HS-5 (cell line): ENCODE data around the gene PTPN14.
A peak's percentile ranks its signal among the peaks of the same experiment; 100 is the strongest.

ENCODE experiments used
- DNase-seq: peaks from one replicate; pipeline ENCODE4 v3.0.0-alpha.2; 2012; ENCODE audit warnings: low read depth

PTPN14 gene

DNA sequence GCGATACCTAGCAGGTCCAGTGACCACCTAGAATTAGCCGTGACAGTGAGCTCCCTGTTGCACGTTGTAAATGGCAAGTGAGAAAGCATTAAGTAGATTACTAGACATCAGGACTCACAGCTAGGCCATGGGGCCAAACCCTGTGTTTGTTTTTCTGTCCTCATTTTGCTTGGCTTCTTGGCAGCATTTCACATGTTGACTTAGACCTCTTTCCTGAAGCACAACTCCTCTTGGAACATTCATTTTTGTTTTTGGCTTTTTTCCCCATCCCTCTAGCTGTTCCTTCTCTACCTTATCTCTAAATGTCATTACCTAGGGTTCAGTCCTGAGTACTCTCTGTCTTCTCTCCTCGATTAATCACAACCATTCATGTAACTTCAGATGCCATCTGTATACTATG is 16.9 kb upstream of the PTPN14 start:
- no peak for DNase-seq

DNA sequence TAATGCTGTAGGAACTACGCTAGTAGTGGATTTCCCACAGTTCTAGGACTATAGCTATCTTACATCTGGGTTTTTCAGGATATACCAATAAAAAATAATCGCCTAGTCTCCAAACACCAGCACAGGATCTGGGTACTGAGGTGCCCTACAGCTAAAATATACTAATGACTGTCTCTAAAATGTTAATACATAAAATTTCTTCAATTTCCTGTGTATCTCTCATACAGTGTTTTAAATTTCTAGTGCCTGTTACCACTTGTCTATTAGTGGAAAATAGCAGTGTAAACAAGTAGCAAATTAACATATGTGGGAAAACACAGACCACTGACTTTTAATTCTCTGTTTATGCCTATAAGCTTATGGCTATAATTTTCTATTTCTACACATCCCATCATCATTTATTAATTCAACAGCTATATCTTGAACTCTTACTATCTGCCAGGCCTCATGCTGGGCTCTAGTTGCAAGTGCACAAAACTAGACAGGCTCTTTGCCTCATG is 16.1 kb upstream of the PTPN14 start:
- no peak for DNase-seq

DNA sequence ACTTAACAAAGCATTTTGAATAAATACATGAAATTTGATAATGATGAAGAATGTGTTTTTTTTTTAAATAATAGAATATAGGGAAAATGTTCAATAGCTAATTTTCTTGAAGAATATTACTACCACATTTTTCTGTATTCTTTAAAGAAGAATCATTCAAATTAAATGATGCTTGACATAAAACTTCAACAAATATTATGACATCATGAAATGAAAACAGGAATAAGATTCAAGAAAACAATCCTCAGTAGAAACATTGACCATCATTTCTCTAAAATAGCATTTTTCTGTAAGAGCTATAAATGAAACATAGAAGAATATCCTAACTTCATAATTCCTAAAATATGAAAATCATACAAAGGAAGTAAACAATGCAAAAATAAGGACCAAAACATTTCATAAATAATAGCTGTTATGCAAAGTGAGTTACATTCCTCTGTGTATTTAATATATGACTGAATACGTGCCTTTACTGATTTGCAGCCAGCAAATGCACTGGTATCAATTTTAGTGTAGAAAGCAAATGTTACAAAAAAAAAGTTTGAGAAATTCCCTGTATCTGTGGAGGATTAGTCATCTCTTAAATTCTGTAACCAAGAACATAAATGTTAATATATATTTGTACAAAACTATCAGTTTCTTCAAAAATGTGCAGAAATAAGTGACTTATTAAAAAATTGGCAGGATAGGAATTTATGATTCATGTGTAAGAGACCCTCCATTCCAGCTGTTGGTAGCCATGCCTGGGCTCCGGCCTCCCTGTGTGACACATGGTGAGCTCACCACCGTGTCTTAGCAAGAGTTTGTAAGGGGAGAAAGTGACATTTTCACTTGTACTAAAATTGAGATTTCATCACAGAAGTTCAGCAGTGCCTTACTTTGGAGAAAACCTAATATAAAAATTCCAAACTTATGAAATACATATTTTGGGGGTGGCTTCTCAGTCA is 15.0 kb upstream of the PTPN14 start:
- DNase-seq = peak; percentile 96

DNA sequence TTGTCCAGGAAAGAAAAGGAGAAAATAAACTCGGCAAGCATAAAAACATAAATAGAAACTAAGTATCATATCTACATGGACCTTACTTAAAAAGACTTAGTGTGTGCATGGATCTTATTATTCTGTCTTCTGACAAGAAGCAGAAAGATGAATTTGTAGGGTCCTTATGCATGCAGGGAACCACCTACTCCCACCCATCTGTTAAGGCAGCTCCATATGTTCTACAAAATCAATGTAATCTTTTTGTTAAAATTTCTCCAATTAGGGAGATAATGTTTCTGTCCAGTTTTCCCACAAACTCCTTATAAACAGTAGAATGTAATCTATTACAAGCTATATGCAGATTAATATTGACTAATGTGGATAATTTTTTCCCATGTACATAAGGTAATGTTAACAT is 13.9 kb upstream of the PTPN14 start:
- DNase-seq = no peak

DNA sequence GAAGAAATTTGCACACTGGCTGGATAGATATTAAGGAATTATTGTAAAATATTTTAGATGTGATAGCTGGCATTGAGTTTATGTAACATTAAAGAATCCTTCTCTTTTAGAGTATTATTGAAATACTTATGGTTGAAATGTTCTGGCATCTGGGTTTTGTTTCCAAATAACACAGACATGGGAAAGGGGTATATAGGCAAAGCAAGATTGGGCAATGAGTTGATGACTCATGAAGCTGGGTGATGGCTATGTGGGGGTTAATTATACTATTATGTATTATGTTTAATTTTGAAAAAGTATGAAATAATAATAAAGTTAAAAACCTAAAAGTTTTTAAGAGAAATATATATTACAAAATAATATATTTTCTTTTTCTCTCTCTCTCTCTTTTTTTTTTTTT is 12.5 kb upstream of the PTPN14 start:
- DNase-seq = no peak

DNA sequence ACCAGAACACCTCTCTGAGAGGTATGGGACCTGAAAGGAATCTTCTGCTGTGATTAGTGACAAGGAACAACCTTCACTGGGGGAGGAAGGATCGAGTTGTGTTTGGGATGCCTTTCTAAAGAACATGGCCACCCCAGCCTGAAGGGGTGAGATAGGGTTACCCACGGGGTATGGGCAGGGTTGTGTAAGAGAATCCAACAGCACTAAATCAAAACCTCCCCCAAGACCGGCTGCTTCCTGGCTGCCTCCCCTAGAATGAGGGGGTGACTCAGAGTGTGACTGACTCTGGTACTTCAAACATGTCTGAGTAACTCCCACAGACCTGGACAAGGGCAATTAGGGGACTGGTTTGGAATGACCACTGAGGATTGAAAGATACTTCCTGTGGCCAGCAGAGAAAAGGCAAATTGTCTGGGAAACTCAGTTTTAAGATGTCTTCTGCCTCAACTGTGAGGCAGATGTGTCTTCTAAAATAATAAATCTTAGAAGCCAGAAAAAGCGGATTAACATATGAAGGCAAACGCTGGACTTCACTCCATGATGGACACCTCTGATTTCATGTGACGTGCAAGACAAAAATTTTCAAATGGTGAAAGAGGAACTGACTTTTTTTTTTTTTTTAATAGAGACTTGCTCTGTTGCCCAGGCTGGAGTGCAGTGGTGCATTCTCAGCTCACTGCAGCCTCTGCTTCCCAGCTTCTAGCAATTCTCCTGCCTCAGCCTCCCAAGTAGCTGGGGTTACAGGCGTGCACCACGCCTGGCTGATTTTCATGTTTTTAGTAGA is 6.7 kb upstream of the PTPN14 start:
- no peak for DNase-seq

DNA sequence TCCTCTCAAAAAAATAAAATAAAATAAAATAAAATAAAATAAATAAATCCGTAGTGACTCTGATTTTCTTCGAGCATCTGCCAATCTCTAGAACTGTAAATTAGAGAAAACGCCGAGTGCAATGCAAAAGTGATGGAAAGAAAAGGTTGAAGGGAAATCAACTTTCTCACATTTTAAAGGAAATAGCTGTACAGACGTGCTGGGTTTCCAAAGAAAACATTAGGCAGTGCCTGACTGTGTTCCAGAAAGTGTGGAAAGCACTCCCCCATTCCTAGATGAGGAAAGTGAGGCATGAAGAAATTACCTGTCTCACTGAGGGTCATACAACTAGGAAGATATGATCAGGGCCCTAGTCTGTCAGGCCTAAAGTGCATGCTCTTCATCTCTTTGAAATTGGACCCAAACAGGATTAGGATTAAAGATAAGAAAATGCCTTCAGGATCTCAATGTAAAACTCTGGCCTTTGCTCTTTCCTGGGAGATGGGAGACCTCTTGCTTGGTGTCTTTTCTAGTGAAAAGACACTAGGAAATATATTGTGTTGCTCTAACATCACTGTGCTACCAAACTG is 1.8 kb upstream of the PTPN14 start:
- DNase-seq = no peak

DNA sequence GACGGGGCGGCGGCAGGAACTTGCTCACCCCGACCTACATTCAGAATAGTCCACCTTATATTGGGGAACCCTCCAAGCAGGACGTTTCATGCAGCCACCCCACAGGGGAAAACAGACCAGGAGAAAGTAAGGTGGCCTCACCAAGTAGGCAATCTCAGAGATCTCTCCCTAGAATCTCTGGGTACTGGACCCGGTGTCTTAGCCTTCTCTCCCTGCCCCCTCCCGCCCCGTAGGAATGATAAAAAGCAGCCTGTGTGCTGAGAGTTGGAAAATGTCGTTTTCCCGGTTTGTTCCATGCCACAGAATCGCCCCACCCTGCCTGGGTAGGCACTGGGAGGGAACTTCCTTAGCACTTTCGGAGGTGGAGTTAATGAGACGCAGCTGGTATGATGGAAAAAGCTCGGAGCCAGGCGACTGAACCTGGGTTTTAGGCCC is 789 bp upstream of the PTPN14 start:
- DNase-seq = no peak

DNA sequence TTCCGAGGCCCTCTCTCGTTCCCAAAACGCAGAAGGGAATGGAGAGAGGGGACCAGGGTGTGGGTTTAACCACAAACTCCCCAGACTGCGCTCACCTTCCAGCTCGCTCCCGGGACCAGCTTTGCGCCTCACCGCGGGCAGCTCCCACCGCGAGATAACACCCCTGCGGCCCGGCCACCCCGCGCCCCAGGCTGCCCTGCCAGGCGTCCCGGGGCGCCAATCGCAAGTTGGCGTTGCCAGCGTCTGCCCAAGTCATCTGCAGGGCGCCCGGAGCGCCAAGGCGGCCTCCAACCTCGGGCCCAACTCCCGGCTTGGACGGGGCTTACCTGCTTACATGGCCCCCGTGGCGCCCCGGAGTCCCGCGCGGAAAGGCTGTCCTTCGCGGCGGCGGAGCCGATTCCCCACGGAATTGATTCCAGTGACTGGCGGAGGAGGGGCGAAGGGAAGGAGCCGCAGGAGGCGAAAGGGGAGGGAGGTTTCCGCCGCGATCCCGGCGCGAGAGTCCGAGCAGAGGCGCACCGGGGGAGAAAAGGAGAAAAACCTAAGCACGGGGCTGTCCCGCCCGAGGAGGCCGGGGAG is 456 bp downstream of the PTPN14 start:
- DNase-seq = no peak

DNA sequence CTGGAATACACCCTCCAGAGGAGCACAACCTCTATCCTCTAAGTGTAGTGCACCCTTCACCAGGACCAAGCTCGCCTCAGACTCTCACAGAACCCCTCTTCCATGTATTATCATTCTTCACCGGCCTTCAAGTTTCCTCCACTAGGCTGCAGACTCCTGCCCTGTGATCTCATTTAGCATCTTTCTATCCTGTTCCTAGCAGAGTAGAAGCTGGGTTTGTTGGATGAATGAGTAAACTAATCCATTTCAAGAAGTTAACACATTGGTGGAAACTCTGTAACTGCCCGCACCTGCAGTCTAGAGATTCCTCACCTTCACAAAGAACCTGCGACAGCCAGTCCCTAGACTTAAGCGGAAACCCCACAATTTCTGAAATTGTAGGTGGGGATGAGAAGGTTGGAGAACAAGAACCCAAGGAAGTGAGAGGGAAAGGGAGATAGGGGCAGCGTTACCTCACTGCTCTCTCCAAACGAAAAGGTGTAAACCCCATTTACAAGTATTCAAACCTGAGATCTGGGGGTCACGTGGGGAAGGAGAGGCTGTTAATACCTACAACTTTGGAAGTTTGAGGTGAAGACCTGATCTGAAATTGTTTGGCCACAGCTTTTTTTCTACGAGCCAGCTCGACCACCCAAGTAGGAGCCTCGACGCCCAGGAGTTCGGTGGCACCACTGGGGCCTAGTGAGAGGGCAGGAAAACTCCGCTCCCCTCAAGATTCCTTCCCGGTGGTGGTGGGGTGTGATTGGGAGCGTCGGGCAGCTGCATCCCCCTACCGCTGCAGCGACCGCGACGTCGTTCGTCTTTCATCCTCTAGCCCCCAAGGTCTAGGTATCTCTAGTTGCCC is 1.2 kb downstream of the PTPN14 start:
- DNase-seq = no peak

DNA sequence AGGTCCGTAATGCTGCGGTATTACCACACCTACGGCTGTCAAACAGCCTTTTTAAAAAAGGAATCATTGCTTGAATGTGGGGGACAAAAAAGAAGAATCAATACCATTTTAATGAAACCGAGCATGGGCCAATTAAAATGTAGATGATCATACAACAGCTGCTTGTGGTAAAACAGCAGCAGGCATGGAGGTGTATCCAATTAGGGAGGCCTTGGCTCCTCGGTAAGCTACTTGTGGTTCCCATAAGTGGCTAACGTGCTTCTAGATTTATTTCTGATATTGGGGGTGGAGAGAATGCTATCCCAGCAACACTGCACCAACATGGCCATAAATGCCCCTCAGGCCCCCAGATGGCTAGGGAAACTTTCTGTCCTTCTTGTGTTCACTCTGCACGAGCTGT is 1.8 kb downstream of the PTPN14 start:
- DNase-seq = no peak

DNA sequence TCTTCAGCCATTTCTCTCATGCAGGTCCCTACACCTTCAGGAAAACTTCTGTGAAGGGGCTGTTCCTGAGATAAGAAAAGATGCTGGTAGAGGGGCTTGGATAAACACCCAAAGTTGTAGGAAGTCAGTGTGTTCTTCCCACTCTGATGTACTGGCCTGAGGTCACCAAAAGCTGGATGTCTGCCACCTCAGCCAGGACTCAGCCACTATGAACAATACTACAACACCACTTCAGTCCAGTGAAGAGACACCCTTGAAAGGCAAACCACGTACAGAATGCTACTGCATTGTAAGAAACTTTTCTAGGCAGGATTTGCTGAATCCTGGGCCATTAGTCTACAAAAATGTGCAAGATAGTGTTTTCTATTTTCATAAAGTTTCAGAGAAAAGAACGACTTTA is 2.4 kb downstream of the PTPN14 start:
- no peak for DNase-seq

DNA sequence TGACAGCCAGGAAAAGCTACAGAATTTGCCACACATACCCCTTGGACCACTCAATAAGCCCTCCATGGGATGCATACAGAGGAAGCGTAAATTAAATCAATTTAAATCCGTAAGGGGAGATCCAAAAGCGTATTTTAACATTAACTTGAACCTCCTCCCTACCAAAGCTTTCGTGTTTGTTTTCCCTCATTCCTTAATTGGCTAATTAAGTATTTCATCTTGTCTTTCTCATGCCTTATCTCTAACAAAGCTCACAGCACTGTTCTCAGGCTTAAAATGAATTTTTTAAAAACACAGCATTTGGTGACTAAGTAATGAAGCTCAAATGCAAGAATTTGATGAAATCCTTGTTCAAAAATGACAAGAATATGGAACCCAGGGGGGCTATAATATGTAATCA is 3.1 kb downstream of the PTPN14 start:
- no peak for DNase-seq

DNA sequence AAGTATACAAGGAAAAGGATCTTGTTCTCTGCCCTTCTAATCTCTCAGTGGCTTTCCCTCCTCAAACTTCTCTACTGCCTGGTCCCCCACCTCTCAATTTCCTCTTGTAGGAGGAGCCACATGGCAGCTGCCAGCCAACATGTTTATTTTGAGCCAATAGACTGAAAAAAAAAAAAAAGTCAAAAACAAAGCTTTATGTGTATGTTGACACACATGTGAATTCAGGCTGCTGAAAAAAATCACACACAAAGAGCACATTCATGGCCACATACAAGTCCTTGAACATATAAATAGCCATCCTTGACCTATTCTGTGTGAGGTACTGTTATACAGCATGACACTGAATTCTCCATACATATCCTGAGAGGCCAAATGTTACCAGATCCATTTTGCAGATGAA is 3.7 kb downstream of the PTPN14 start:
- no peak for DNase-seq

DNA sequence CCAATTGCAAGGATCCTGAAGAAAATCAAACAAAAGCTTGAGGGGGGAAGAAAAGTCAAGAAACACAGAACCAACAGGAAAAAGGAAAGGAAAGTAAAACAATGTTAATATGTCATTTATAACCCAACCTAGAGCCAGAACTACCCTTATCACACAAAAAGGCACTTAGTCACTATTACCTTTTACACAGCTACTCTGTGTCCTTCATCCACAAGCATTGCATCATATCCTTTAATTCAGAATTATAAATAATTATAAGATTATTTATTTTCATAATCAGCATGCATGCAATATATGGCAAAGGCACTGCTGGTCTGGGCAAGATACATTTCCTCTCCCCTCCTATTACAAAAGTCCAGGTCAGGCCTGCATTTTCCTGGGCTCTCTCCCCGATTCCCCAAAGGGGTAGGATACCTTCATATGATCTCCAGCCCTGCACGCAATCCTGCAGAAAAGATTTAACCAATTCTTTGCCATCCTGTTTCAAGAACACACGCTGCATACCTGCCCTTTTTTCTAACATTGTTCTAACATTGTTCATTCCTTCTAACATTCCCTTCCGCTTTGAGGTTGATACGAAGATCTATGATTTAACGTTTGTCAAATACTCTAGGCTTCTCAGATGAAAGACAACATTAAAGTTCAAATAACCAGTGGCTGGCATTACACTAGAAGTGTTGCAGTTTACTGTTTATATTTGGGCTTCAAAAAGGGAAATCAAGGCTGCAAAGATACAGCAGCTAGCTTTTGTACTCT is 4.3 kb downstream of the PTPN14 start:
- no peak for DNase-seq

DNA sequence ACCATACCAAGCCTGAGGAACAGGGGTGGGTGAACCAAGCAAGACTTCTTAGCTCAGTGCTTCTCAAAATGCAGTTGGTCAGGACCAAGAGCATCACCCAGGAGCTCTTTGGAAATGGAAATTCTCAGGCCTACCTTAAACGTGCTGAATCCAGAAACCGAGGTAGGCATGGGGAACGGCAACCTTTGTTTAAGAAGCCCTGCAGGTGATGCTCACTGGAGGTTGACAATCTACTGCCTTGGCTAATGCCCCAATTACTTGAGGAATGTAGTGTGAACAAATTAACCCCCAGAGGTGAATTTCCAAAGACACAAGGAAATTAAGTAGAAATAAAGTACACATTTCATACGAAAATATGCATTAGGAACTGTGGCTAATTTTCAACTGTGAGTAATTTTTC is 5.3 kb downstream of the PTPN14 start:
- no peak for DNase-seq

DNA sequence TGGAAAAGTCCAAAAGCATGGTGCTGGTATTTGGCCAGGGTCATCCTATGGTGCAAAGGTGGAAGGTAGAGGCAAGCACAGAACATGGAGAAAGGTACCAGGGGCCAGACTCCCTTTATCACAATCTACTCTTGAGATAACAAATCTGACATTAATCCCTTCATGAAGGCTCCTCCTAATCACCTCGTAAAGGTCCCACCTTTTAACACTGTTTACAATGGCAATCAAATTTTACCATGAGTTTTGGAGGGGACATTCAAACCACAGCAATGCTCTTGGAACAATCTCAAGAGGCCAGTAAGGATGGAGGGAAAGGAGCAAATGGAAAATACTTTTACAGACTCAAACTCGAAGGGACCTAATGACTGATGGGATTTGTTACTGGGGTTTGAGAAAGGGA is 6.1 kb downstream of the PTPN14 start:
- DNase-seq = no peak

DNA sequence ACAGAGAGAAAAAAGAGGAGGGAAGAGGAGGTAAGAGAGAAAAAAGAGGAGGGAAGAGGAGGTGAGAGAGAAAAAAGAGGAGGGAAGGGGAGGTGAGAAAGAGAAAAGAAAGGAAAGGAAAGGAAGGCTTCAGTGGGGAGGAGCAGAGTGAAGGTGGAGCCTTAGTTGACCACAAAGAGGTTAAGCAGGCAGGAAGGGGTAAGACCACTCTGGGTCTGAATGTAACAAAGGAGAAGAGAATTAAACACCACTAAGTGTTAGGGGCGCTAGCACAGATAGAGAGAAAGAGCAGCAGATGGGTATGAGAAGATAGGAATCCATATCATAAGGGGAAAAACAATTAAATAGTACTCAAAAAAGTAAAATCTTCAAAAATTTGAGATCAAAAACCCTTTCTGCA is 6.6 kb downstream of the PTPN14 start:
- DNase-seq = no peak

DNA sequence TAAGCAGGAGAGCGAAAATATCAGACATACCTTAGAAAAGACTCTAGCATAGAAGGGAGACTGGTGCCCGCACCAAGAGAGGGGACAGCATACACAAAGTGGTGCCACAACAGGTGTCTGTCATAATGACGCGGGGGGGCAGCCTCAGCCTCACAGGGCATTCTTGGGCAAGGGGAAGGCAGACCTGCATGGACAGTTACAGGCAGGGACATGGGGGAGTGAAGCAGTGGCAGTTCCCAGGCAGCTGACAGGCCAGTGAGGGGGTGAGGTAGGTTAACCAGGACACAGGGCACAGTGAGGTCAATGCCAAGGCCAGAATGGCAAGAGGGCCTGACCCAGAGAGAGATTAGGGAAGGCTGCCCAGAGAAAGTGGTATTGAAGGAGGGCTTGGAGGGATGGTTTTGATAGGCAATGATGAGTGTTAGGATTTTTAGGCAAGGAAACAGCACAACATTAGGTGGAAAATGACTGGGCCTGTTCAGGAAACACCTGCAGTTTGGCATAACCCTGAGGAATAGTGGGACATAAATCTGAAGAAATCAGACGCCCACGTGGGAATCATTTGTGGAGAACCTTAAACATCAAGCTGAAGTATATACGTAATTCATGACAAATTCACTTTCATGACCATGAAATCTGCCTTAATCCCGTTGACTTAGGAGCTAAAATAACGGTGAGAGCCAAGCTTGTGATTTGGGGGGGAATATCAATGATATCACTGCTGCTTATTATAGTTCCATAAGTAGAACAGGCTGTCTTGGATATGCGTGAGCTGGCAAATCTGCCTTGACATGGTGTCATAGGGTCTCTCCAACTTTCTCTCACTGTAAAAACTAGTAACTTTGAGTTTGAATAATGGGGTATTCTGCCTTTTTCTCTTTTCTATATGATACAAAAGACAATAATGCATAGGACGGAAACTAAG is 8.9 kb downstream of the PTPN14 start:
- no peak for DNase-seq

DNA sequence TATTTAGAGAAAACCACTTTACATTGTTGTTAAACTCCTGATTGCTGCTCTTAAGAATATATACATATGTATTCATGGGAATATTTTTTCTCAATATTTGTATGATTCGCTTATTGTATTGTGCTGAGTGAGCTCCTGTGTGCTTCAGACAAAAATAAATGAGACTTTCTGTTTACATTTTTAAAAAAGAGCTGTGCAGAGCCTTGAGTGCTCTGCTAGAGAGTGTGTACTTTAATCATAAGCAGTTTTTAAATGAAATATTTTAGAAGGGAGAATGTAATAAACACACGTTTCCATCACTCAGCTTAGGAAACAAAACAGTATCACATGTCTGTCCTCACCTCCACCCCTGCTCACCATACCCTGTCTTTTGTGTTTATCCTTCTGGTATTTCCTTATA is 9.7 kb downstream of the PTPN14 start:
- no peak for DNase-seq
